ENCODE data around the gene TMEM269. TPM values are rescaled to one million over a fixed set of nuclear protein-coding genes. Genes with fewer than 3 reads are reported as not detected.

TMEM269 gene
- total and polyA plus RNA-seq, 9 of the 15 experiments (the other 6 are each of a cell fraction or from before 2014, with no cell fraction given): 0.09 to 0.49 (median 0.21) TPM

- peak; percentile 39; the same call in 1 of the 2 replicates for TF ChIP-seq RNF219 (CRISPR knock-in tag; IDR thresholded peaks at IDR 0.05)
- TF ChIP-seq KDM1A (IDR thresholded peaks at IDR 0.05): peak; percentile 99 to 100
- TF ChIP-seq, protein P1, sequence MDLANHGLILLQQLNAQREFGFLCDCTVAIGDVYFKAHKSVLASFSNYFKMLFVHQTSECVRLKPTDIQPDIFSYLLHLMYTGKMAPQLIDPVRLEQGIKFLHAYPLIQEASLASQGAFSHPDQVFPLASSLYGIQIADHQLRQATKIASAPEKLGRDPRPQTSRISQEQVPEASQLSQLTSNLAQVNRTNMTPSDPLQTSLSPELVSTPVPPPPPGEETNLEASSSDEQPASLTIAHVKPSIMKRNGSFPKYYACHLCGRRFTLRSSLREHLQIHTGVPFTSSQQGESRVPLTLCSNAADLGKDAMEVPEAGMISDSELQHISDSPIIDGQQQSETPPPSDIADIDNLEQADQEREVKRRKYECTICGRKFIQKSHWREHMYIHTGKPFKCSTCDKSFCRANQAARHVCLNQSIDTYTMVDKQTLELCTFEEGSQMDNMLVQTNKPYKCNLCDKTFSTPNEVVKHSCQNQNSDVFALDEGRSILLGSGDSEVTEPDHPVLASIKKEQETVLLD (IDR thresholded peaks at IDR 0.05): peak; percentile 90
- TF ChIP-seq, protein P2, sequence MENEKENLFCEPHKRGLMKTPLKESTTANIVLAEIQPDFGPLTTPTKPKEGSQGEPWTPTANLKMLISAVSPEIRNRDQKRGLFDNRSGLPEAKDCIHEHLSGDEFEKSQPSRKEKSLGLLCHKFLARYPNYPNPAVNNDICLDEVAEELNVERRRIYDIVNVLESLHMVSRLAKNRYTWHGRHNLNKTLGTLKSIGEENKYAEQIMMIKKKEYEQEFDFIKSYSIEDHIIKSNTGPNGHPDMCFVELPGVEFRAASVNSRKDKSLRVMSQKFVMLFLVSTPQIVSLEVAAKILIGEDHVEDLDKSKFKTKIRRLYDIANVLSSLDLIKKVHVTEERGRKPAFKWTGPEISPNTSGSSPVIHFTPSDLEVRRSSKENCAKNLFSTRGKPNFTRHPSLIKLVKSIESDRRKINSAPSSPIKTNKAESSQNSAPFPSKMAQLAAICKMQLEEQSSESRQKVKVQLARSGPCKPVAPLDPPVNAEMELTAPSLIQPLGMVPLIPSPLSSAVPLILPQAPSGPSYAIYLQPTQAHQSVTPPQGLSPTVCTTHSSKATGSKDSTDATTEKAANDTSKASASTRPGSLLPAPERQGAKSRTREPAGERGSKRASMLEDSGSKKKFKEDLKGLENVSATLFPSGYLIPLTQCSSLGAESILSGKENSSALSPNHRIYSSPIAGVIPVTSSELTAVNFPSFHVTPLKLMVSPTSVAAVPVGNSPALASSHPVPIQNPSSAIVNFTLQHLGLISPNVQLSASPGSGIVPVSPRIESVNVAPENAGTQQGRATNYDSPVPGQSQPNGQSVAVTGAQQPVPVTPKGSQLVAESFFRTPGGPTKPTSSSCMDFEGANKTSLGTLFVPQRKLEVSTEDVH (IDR thresholded peaks at IDR 0.05; ENCODE audit: low read depth, partially characterized antibody): peak; percentile 75
- TF ChIP-seq CTBP1 (IDR thresholded peaks at IDR 0.05; ENCODE audit: borderline replicate concordance): peak; percentile 80
- no peak for TF ChIP-seq PBX2 (CRISPR knock-in tag; IDR thresholded peaks at IDR 0.05; ENCODE audit: low read depth)
- TF ChIP-seq PBX2 (tag; conservative IDR thresholded peaks at IDR 0.05; ENCODE audit: low read depth): peak; percentile 63
- TF ChIP-seq SMC3 (conservative IDR thresholded peaks at IDR 0.05; ENCODE audit: insufficient read depth, low read depth, low read length): 0 out of 2 replicates have a peak, but pooled peaks have one; percentile 3
- peak; percentile 58; the same call in 1 of the 2 replicates for TF ChIP-seq JUND (IDR thresholded peaks at IDR 0.05; ENCODE audit: borderline replicate concordance, low read depth, low read length)
- TF ChIP-seq JUND (tag; IDR thresholded peaks at IDR 0.05; ENCODE audit: borderline replicate concordance, low read depth, low read length): peak; percentile 59; the same call in 2 of the 3 replicates
- peak; percentile 81 for TF ChIP-seq C11orf30 (IDR thresholded peaks at IDR 0.05; ENCODE audit: low read depth)
- TF ChIP-seq PPARD (CRISPR knock-in tag; IDR thresholded peaks at IDR 0.05): no peak
- TF ChIP-seq GATA2 (CRISPR knock-in tag; IDR thresholded peaks at IDR 0.05): peak; percentile 95
- TF ChIP-seq RCOR1 (IDR thresholded peaks at IDR 0.05; ENCODE audit: borderline replicate concordance in 1 of 2, low read depth in 2 of 2, low read length in 2 of 2): peak; percentile 73 to 96
- TF ChIP-seq ZNF77 (CRISPR knock-in tag; IDR thresholded peaks at IDR 0.05): no peak
- no peak for TF ChIP-seq ZNF586 (CRISPR knock-in tag; conservative IDR thresholded peaks at IDR 0.05)
Observed at GRCh38 chr1:42825036-42825851, 40.5 kb downstream of the TMEM269 start (continued).
